Activated CD8-positive, alpha-beta T cell treated with anti-CD3 and anti-CD28 coated beads, Interleukin-2, amount 10 ng/mL, durations not matched to agents 7 days and 5 days (primary cell): Measurements from ENCODE around the gene HIVEP3. TPM values are rescaled to one million over a fixed set of nuclear protein-coding genes. Genes with fewer than 3 reads are reported as not detected.

Experiments used
- ATAC-seq: fragments of 150-1000 bp; cut with Tn5 transposase; one replicate; pipeline ENCODE4 v1.10.0; 2021; ENCODE audit warnings: moderate library complexity
- CTCF ChIA-PET: fragments of 350-600 bp; sonication (Branson Sonifier 250); formaldehyde crosslinking; loops from one replicate; lab custom pipeline; 2021; ENCODE audit warnings: antibody characterized with exemption; lab: Charles Lee
- POLR2A ChIA-PET: fragments of 350-600 bp; sonication (Branson Sonifier 250); formaldehyde crosslinking; loops from one replicate; lab custom pipeline; 2021; ENCODE audit warnings: antibody characterized with exemption; lab: Charles Lee
- DNase-seq: peaks from one replicate; pipeline ENCODE4 v3.0.0-alpha.2; 2020
- H3K27ac Mint-ChIP-seq: one replicate; pipeline ENCODE4 v1.8.0; 2021; ENCODE audit warnings: mild to moderate bottlenecking, mixed read lengths
- H3K27me3 Mint-ChIP-seq: one replicate; pipeline ENCODE4 v1.8.0; 2021; ENCODE audit warnings: low read depth, mixed read lengths
- H3K36me3 Mint-ChIP-seq: one replicate; pipeline ENCODE4 v1.8.0; 2021; ENCODE audit warnings: low read depth, mixed read lengths
- H3K4me1 Mint-ChIP-seq: one replicate; pipeline ENCODE4 v1.8.0; 2021; ENCODE audit warnings: low read depth, mixed read lengths
- H3K4me3 Mint-ChIP-seq: one replicate; pipeline ENCODE4 v1.8.0; 2021; ENCODE audit warnings: mild to moderate bottlenecking, mixed read lengths
- H3K9me3 Mint-ChIP-seq: one replicate; pipeline ENCODE4 v1.8.0; 2022; ENCODE audit warnings: mixed read lengths; ENCODE audit not compliant: insufficient read depth
- total RNA-seq, 2 experiments: library from RNA; stranded (reverse); gene quantifications; one replicate each; pipeline ENCODE4 v1.2.3, GENCODE V29; 2021

The HIVEP3 gene
- total RNA-seq, 2 experiments from 2014 or later: 10.8 to 11.8 TPM

DNA sequence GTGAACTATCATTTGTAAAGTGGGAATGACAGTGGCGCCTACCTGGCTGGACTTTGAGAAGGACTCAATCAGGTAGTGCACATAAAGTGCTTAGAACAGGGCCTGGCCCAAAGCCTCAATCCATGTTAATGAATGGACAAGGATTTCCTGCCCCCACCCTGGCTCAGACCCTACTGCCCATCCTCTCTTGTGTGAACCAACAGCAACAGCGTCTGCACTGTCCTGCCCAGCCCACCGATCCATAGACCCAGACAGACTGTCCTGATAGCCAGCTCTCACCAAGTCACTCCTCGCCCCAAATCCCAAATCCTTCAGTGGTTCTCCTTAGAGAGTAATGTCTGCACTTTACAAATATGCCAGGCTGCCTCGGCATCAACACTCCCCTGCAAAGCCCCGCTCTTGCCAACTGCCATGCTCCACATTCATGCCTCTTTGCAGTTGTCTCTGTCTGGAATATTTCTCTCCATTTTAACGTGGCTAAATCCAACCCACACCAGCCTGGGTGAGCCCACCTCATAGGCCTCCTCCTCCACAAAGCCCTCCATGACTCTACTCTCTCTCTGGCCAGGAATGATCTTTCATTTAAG is 276.7 kb downstream of the HIVEP3 start:
- CTCF ChIA-PET: interaction anchor here (1.6 kb wide), 1 partner anchor 22 kb away, joined by 4 read pairs; no protein-coding TSS in a partner anchor
- no peak for DNase-seq
- no peak overlapping the region for H3K4me3 Mint-ChIP-seq

DNA sequence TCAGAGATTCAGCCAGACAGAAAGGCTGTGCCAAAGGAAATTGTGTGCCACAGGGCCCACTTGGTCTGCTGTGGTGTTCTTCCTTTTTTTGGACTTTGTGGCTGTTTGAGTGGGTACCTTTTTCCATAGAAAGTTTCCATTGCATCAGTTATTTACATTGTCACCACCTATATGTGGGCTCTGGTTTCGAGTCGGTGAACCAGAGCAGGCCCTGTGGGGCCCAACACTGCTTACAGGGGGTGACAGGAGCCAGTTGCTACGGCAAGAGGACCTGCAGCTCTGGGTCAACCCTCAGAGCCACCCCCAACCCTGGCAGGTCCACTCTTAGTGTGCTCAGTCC is 277.3 kb downstream of the HIVEP3 start:
- Mint-ChIP-seq H3K9me3 (no peaks in the 10 kb centered on the region), H3K4me1 (peaks cover 3% of the 10 kb centered on the region), H3K36me3 (no peaks in the 10 kb centered on the region), H3K27me3 (no peaks in the 10 kb centered on the region), H3K27ac (no peak overlapping the region), H3K4me3 (no peak overlapping the region)
- POLR2A ChIA-PET: no interaction called here
- CTCF ChIA-PET: interaction anchor here (1.4 to 1.6 kb wide), 3 partner anchors 8 to 21 kb away, joined by 3 to 4 read pairs (median 4); no protein-coding TSS in a partner anchor
- DNase-seq: no peak
- peak; percentile 41 for ATAC-seq

More for the DNA sequence above, 276.7 kb downstream of the HIVEP3 start:
- Mint-ChIP-seq H3K9me3 (no peaks in the 10 kb centered on the region), H3K4me1 (peaks cover under 1% of the 10 kb centered on the region), H3K27ac (no peak overlapping the region), H3K36me3 (no peaks in the 10 kb centered on the region), H3K27me3 (no peaks in the 10 kb centered on the region)
- ATAC-seq: no peak
- POLR2A ChIA-PET: no interaction called here

DNA sequence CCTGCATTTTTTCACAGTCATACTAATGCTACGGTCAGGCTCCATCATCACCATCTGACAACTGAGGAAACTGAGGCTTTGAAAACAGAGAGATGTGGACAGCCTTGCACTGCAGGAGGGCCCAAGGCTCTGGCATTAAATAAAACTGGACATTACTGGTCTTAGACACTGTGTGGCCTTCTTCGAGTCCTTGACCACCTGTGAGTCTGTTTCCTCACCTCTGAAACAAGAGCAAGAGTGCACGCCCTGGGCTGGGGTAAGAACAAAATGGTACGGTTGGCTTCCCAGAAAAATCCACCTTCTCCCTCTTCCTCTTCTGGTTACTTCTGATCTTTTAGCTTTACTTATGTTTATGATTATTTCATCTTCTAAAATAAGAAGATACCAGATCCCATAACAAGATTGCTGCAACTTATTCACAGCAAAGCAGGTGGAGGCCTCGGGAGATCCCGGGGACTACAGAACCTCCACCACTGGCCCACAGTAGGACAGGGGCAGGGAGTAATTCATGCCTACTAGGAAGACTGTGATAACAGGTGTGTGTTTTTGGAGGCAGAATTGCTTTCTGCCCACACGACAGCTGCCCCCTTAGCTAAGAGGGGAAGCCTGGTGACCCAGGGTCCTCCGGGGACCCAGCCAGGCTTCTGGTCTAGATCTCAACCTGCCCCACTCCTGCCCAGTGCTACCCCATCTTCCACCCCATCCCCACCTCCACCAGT is 277.8 kb downstream of the HIVEP3 start:
- Mint-ChIP-seq H3K27me3 (no peaks in the 10 kb centered on the region), H3K36me3 (no peaks in the 10 kb centered on the region), H3K9me3 (no peaks in the 10 kb centered on the region), H3K27ac (no peak overlapping the region), H3K4me3 (no peak overlapping the region), H3K4me1 (peaks cover 3% of the 10 kb centered on the region)
- ATAC-seq (peak; percentile 20), DNase-seq (no peak)
- CTCF ChIA-PET: interaction anchor here (1.4 to 2.6 kb wide), 5 partner anchors 8 to 21 kb away, joined by 3 to 9 read pairs (median 4); no protein-coding TSS in a partner anchor
- POLR2A ChIA-PET: interaction anchor here (1.0 kb wide), 1 partner anchor 39 kb away, joined by 3 read pairs; no protein-coding TSS in a partner anchor

DNA sequence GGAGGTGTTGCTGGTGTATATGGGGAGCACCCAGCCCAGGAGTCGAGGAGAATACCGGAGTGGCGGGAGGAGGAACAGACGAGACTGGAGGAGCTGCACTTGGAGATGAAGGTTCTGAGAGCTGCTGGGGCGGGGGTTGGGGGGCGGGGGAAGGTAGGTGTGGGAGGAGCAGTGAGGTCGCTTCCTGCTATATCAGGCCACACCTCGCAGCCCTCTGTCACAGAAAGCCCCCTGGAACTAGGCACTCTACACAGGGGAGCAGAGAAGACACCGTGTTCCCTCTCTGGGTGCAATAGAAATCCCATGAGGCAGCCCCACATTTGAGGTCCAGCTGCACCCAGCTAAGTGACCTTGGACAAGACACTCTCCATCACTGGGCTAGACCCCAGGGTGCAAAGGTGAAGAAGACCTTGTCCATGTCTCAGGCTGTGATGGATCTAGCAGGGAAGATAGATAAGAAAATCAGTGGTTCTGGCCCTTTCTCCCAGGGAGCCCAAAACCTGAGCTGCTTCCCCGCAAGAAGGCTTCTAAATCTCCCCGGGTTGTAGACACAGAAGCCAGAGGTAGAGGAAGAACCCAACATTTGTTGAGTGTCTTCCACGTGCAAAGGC is 278.5 kb downstream of the HIVEP3 start:
- Mint-ChIP-seq H3K27ac (peak overlapping the region; percentile 62), H3K4me1 (peaks cover 3% of the 10 kb centered on the region), H3K36me3 (no peaks in the 10 kb centered on the region), H3K9me3 (no peaks in the 10 kb centered on the region), H3K27me3 (no peaks in the 10 kb centered on the region), H3K4me3 (no peak overlapping the region)
- no peak for DNase-seq
- ChIA-PET POLR2A (interaction anchor here (1.0 to 1.8 kb wide), 2 partner anchors 20 to 40 kb away, joined by 3 to 9 read pairs; no protein-coding TSS in a partner anchor), CTCF (interaction anchor here (1.4 to 2.6 kb wide), 7 partner anchors 9 to 62 kb away, joined by 3 to 9 read pairs (median 4); no protein-coding TSS in a partner anchor)
- no peak for ATAC-seq

DNA sequence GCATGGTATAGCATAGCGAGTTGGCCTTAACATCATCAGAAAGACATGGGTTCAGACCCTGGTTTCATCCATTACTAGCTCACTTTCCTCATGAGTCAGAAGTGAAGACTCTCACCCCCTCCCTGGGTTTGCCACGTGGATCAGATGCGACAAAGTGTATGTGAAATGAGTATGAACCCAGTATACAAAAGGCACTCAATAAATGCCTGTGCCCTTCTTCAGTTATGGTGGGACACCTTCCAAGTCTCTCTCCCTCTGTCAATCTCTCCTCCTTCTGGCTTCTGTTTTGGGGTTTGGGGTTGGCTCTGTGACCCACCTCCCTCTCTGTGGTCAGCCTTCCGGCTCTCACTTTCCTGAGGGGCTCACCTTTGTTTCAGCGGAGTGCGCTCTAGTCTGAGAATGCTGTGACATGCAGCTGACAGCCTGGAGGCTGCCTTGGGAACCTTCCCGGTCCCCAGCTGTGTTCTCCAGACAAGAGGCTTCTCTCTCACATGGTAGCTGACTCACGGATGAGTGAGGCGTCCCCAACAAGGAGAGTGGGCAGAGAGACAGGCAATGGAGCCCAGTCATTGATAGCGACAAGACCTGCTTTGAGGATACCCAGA is 279.3 kb downstream of the HIVEP3 start:
- CTCF ChIA-PET: interaction anchor here (1.2 to 2.6 kb wide), 4 partner anchors 14 to 61 kb away, joined by 3 to 9 read pairs (median 4); no protein-coding TSS in a partner anchor
- H3K4me3 Mint-ChIP-seq: peak overlapping the region; percentile 48
- POLR2A ChIA-PET: interaction anchor here (0.5 to 1.8 kb wide), 2 partner anchors 20 to 75 kb away, joined by 3 to 9 read pairs; no protein-coding TSS in a partner anchor
- no peaks in the 10 kb centered on the region for H3K36me3 Mint-ChIP-seq
- peak overlapping the region; percentile 62 for H3K27ac Mint-ChIP-seq
- DNase-seq: peak; percentile 43
- no peaks in the 10 kb centered on the region for H3K9me3 Mint-ChIP-seq
- peak; percentile 50 for ATAC-seq
- H3K27me3 Mint-ChIP-seq: no peaks in the 10 kb centered on the region
- H3K4me1 Mint-ChIP-seq: peaks cover 3% of the 10 kb centered on the region

DNA sequence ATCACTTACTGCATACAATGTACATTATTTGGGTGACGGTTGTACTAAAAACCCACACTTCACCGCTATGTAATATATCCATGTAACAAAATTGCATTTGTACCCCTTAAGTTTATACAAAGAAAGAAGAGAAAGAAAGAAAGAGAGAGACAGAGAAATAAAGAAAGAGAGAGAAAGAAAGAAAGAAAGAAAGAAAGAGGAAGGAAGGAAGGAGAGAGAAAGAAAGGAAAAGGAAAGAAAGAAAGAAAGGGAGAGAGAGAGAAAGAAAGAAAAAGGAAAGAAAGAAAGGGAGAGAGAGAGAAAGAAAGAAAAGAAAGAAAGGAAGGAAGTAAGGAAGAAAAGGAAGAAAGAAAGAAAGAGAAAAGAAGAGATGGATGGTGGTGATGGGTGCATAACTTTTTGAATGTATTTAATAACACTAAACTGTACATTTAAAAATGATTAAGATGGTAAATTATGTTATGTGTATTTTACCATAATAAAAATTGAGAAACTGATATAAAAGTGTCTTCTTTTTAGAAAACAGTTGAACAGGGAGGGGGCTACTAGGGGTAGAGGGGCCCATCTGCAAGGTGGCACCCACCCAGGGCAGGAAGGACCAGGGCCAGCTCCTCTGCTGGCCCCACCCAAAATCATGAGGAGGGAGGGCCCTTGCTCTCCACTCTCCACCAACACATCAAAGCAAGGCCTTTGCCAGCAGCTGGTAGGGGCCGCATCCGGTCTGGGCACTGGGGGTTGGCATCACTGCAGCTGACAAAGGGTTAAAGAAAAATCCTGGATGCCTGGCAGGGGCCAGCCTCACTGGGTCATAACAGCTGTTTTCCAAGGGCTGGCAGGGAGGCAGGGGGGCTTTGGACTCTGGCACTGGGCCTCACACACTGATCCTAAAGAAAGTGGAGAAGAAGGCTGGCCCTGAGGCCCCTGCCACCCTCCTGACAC is 280.4 kb downstream of the HIVEP3 start:
- ATAC-seq: peak; percentile 28
- no peaks in the 10 kb centered on the region for H3K36me3 Mint-ChIP-seq
- ChIA-PET POLR2A (interaction anchor here (0.5 to 1.8 kb wide), 2 partner anchors 22 to 76 kb away, joined by 3 to 9 read pairs; no protein-coding TSS in a partner anchor), CTCF (interaction anchor here (1.2 to 2.6 kb wide), 3 partner anchors 15 to 20 kb away, joined by 3 to 9 read pairs (median 4); no protein-coding TSS in a partner anchor)
- no peaks in the 10 kb centered on the region for H3K9me3 Mint-ChIP-seq
- no peaks in the 10 kb centered on the region for H3K27me3 Mint-ChIP-seq
- H3K27ac Mint-ChIP-seq: peak overlapping the region; percentile 29
- peaks cover 12% of the 10 kb centered on the region for H3K4me1 Mint-ChIP-seq
- DNase-seq: no peak
- H3K4me3 Mint-ChIP-seq: no peak overlapping the region

DNA sequence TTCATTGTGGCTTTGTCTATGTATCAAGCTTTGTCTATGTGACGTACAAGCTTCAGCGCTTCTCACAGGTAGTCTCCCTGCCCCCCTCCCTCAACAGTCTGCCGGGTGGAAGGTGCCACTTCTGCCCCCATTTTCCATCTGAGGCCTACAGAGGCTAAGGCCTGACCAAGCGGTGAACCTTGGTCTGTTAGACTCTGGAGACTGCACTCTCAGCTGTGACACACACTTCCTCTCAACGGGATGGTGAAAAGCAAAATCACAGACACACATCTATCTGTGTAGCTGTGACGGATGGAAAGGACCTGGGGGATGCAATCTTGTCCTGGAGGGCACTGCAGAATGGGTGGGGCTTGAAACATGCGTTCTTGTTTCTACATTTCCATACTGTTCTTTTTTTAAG is 281.4 kb downstream of the HIVEP3 start:
- CTCF ChIA-PET: no interaction called here
- H3K9me3 Mint-ChIP-seq: no peaks in the 10 kb centered on the region
- peaks cover 12% of the 10 kb centered on the region for H3K4me1 Mint-ChIP-seq
- DNase-seq (no peak), ATAC-seq (no peak)
- POLR2A ChIA-PET: no interaction called here
- H3K36me3 Mint-ChIP-seq: no peaks in the 10 kb centered on the region
- no peaks in the 10 kb centered on the region for H3K27me3 Mint-ChIP-seq
- no peak overlapping the region for H3K27ac Mint-ChIP-seq
- H3K4me3 Mint-ChIP-seq: no peak overlapping the region

DNA sequence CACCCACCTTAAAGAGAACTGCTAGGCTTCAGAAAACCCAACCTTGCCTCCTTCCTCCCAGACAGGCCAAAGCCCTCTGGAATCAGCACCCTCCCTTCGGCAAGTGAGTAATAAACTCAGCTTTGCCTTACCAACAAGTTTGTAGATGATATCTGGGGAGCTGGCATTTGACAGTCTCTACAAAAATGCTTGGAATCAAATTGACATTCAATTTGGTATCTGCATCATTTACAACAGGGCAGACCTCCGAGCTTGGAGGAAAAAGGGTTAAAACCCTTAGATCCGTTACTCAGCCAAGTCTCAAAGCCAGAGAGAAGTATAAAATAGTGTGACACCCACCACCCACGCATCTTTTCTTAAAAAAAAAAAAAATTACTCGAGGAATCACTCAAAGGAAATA is 285.0 kb downstream of the HIVEP3 start:
- H3K9me3 Mint-ChIP-seq: no peaks in the 10 kb centered on the region
- no peak overlapping the region for H3K27ac Mint-ChIP-seq
- H3K4me1 Mint-ChIP-seq: peaks cover 12% of the 10 kb centered on the region
- no peaks in the 10 kb centered on the region for H3K27me3 Mint-ChIP-seq
- no peak for DNase-seq
- H3K4me3 Mint-ChIP-seq: no peak overlapping the region
- ChIA-PET POLR2A (no interaction called here), CTCF (no interaction called here)
- no peaks in the 10 kb centered on the region for H3K36me3 Mint-ChIP-seq
- no peak for ATAC-seq

DNA sequence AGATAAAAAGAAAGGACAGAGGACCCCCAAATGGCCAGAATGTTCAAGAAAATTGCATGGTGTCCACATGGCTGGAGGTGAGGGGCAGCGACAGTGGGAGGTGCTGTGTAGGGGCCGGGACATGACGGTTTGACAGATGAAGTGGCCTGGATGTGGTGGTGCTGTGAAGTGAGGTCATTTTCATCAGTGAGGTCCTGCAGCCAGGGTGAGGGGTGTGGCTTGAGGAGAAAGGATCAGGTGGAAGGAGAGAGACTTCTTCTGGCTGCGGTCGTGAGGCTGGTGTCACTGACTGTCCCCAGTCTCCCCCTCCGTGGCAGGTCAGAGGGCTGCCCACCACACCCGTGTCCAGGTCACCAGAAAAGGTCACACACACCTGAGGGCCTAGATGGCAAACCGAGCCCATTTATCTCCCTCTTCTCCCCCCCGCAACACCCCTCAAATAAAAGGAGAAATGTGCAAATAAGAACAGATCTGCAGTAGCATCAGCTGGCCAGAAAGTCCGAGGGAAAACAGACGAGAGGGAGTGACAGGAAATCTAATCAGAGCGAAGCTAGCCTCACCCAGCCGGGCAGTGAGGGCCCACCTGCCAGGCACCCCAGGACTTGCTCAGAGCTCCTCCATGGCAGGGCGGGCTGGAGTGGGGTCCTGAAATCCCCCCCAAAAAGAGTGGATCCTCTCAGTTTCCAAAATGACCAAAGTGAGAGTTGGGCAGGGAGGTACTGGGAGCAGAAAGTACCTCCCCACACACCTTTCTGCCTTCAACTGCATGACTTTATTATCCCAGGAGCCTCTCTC is 285.7 kb downstream of the HIVEP3 start:
- H3K4me3 Mint-ChIP-seq: no peak overlapping the region
- peak overlapping the region; percentile 9 for H3K27ac Mint-ChIP-seq
- ATAC-seq (no peak), DNase-seq (no peak)
- POLR2A ChIA-PET: no interaction called here
- peaks cover 5% of the 10 kb centered on the region for H3K36me3 Mint-ChIP-seq
- H3K4me1 Mint-ChIP-seq: peaks cover 14% of the 10 kb centered on the region
- CTCF ChIA-PET: no interaction called here
- no peaks in the 10 kb centered on the region for H3K9me3 Mint-ChIP-seq
- no peaks in the 10 kb centered on the region for H3K27me3 Mint-ChIP-seq

DNA sequence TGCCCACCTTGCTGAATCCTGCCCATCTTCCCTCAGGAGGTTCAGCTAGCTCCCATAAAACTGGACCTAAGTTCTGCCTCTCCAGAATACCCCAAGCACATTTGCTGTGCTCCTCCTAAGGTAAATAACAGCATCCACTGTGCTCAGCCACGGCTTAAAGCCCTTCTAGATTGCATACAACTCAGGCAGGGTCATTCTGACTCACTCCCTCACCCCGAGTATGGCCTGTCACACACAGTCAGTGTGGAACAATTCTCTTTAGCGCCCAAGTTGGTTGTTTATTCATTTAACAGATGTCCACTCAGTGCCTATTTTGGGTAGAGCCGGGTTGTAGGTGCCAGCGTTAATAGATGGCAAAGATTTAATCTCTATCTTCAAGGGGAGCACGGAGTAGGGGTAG is 286.8 kb downstream of the HIVEP3 start:
- no peaks in the 10 kb centered on the region for H3K27me3 Mint-ChIP-seq
- POLR2A ChIA-PET: no interaction called here
- CTCF ChIA-PET: no interaction called here
- DNase-seq (no peak), ATAC-seq (no peak)
- H3K9me3 Mint-ChIP-seq: no peaks in the 10 kb centered on the region
- H3K27ac Mint-ChIP-seq: no peak overlapping the region
- peaks cover 7% of the 10 kb centered on the region for H3K36me3 Mint-ChIP-seq
- H3K4me1 Mint-ChIP-seq: peaks cover 18% of the 10 kb centered on the region
- no peak overlapping the region for H3K4me3 Mint-ChIP-seq
